ENCODE results near the gene REST. TPM values are rescaled to one million over a fixed set of nuclear protein-coding genes. Genes with fewer than 3 reads are reported as not detected.

REST gene
- polyA plus RNA-seq, 3 donors, result 6.3 to 71.2 (median 44.2) TPM

GRCh38 chr4:56902703-56903102 lies 5.0 kb upstream of the REST start:
- Mint-ChIP-seq H3K4me1 (peaks cover 13% of the 10 kb centered on the region), H3K27ac (no peak overlapping the region), H3K9me3 (no peaks in the 10 kb centered on the region), H3K27me3 (ENCODE audit: low read depth in 3 of 3) (peaks cover 0 to 2% (median 2%) of the 10 kb centered on the region in 3 donors), H3K36me3 (no peaks in the 10 kb centered on the region), H3K4me3 (no peak overlapping the region)
- intact Hi-C loops (cut with micrococcal nuclease), result loop anchor here (10.0 kb wide), 3 partner anchors 52 to 468 kb away; partner anchors contain the start of genes PAICS (in 1 of the 2), PPAT (in 1 of the 2) and SRP72 (in 1 of the 2)
- no peak overlapping the region for H3K9ac ChIP-seq (ENCODE audit: insufficient read depth, low read length, poor library complexity, severe bottlenecking)
- no peaks in the 10 kb centered on the region for H3K27me3 ChIP-seq (ENCODE audit: control insufficient read depth in 2 of 2, insufficient read depth in 2 of 2, low read length in 2 of 2)
- WGBS (ENCODE audit: insufficient coverage), result no CpG with 5 or more reads among the region's 3 CpGs
- no peak overlapping the region for H3K4me2 ChIP-seq (replicated peaks; ENCODE audit: extremely low read depth, low read length, poor library complexity, severe bottlenecking)
- no peak overlapping the region for H3K4me3 ChIP-seq (replicated peaks in 1 of 3; ENCODE audit: low read depth in 2 of 3, low read length in 3 of 3)
- no peaks in the 10 kb centered on the region for H4K20me1 ChIP-seq (ENCODE audit: insufficient read depth, low read length)
- H3K27ac ChIP-seq (ENCODE audit: low read depth in 1 of 2, low read length in 2 of 2), result no peak overlapping the region
- TF ChIP-seq, protein P1, sequence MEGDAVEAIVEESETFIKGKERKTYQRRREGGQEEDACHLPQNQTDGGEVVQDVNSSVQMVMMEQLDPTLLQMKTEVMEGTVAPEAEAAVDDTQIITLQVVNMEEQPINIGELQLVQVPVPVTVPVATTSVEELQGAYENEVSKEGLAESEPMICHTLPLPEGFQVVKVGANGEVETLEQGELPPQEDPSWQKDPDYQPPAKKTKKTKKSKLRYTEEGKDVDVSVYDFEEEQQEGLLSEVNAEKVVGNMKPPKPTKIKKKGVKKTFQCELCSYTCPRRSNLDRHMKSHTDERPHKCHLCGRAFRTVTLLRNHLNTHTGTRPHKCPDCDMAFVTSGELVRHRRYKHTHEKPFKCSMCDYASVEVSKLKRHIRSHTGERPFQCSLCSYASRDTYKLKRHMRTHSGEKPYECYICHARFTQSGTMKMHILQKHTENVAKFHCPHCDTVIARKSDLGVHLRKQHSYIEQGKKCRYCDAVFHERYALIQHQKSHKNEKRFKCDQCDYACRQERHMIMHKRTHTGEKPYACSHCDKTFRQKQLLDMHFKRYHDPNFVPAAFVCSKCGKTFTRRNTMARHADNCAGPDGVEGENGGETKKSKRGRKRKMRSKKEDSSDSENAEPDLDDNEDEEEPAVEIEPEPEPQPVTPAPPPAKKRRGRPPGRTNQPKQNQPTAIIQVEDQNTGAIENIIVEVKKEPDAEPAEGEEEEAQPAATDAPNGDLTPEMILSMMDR (IDR thresholded peaks at IDR 0.05), result no peak
- H3K4me1 ChIP-seq (ENCODE audit: control insufficient read depth in 1 of 2, insufficient read depth in 2 of 2, low read length in 2 of 2), result peaks cover 12 to 13% of the 10 kb centered on the region in 2 donors
- no peaks in the 10 kb centered on the region for H3K36me3 ChIP-seq (replicated peaks in 1 of 2; ENCODE audit: control insufficient read depth in 1 of 2, insufficient read depth in 2 of 2, low read length in 2 of 2)
- no peaks in the 10 kb centered on the region for H3K79me2 ChIP-seq (ENCODE audit: insufficient read depth, low read length)
- no peaks in the 10 kb centered on the region for H3K9me3 ChIP-seq (replicated peaks in 1 of 2; ENCODE audit: control insufficient read depth in 1 of 2, insufficient read depth in 1 of 2, low read length in 2 of 2)
- DNase-seq, result no peak
- no peak overlapping the region for H2AFZ ChIP-seq (ENCODE audit: insufficient read depth, low read depth, low read length, poor library complexity, severe bottlenecking)

DNA sequence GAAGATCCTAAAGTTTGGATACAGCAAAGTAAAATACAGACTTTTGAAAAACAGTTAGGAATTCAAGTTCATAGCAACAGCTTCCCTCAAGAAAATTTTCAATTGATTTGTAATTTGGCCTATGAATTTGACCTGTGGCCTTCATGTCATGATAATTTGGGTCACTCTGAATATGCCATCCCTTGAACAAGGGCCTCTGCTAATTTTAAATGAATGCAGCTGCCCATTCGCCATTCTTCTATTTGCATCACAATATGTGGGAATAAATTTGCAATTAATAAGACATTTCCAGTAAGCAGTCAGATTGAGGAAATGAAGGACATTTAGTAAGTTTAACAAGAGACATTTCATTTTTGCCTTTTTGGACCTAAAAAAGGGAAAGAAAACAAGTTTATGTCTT lies 1.9 kb upstream of the REST start:
- peaks cover 0 to 2% (median 1%) of the 10 kb centered on the region in 3 donors for H3K27me3 Mint-ChIP-seq (ENCODE audit: low read depth in 3 of 3)
- no peak for DNase-seq
- no peaks in the 10 kb centered on the region for H3K9me3 Mint-ChIP-seq
- Histone ChIP-seq H3K9me3 (replicated peaks in 1 of 2; ENCODE audit: control insufficient read depth in 1 of 2, insufficient read depth in 1 of 2, low read length in 2 of 2) (no peaks in the 10 kb centered on the region), H3K27me3 (ENCODE audit: control insufficient read depth in 2 of 2, insufficient read depth in 2 of 2, low read length in 2 of 2) (no peaks in the 10 kb centered on the region), H3K9ac (ENCODE audit: insufficient read depth, low read length, poor library complexity, severe bottlenecking) (no peak overlapping the region), H3K36me3 (replicated peaks in 1 of 2; ENCODE audit: control insufficient read depth in 1 of 2, insufficient read depth in 2 of 2, low read length in 2 of 2) (no peaks in the 10 kb centered on the region), H3K4me3 (replicated peaks in 1 of 3; ENCODE audit: low read depth in 2 of 3, low read length in 3 of 3) (no peak overlapping the region), H3K79me2 (ENCODE audit: insufficient read depth, low read length) (peaks cover 20% of the 10 kb centered on the region), H3K27ac (ENCODE audit: low read depth in 1 of 2, low read length in 2 of 2) (no peak overlapping the region), H3K4me2 (replicated peaks; ENCODE audit: extremely low read depth, low read length, poor library complexity, severe bottlenecking) (no peak overlapping the region), H3K4me1 (ENCODE audit: control insufficient read depth in 1 of 2, insufficient read depth in 2 of 2, low read length in 2 of 2) (peaks cover 25 to 28% of the 10 kb centered on the region in 2 donors), H4K20me1 (ENCODE audit: insufficient read depth, low read length) (peaks cover 7% of the 10 kb centered on the region), H2AFZ (ENCODE audit: insufficient read depth, low read depth, low read length, poor library complexity, severe bottlenecking) (no peak overlapping the region)
- H3K27ac Mint-ChIP-seq, result no peak overlapping the region
- TF ChIP-seq, protein P1 (IDR thresholded peaks at IDR 0.05), result no peak
- no peak overlapping the region for H3K4me3 Mint-ChIP-seq
- intact Hi-C loops (cut with micrococcal nuclease), result loop anchor here (5.0 to 10.0 kb wide), 5 partner anchors 49 to 471 kb away; partner anchors contain the start of genes NOA1 (in 2 of the 2), POLR2B (in 2 of the 2), PAICS (in 1 of the 2) and PPAT (in 1 of the 2)
- peaks cover 0 to under 1% of the 10 kb centered on the region in 2 donors for H3K36me3 Mint-ChIP-seq
- no CpG with 5 or more reads among the region's 1 CpG for WGBS (ENCODE audit: insufficient coverage)
- H3K4me1 Mint-ChIP-seq, result peaks cover 30% of the 10 kb centered on the region
